NCI-H526 (cell line): ENCODE measurements around the gene CCL17.

Experiments used
- DNase-seq, 2 experiments: peaks; one replicate each; lab custom pipeline; 2025; lab: John Stamatoyannopoulos, UW

Gene CCL17

DNA sequence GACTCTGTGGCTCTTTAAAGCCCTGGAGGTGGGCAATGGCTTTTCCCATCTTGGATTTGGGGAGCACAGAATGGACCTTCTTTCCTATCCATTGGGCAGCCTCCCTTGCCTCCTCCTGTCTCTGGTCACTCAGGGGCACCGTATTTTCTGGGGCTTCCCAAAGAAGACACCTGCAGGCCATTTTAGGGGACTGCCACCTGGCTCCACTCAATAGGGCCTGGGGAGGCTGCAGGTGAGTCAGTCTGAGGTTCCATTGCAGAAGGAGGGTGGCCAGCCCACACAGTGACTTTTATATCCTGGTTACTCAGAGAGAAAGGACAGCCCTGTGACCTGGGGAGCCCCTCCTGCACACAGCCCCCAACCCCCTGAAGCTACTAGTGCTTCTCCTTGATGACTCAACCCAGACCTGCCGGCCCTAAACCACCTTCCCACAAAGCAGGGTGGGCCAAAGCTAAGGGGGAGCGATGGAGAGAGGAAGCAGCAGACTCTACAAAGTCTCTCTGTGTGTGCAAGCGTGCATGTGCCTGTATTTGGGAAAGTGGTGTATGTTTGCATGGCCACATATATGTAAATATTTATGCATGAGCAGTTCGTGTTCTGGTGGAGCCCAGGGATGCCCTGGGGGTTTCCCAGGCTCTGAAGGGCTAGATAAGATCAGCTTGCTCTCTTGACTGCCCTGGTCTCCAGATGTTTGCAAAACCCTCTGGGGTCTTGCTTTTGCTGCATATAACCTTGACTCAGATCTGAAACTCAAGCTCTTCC, 27.3 kb upstream of the CCL17 start:
- DNase-seq: peak; percentile 84 to 85

GRCh38 chr16:57379579-57379978, 25.0 kb upstream of the CCL17 start:
- no peak for DNase-seq

- DNase-seq: no peak
Observed at GRCh38 chr16:57380671-57381462, 23.7 kb upstream of the CCL17 start.

DNA sequence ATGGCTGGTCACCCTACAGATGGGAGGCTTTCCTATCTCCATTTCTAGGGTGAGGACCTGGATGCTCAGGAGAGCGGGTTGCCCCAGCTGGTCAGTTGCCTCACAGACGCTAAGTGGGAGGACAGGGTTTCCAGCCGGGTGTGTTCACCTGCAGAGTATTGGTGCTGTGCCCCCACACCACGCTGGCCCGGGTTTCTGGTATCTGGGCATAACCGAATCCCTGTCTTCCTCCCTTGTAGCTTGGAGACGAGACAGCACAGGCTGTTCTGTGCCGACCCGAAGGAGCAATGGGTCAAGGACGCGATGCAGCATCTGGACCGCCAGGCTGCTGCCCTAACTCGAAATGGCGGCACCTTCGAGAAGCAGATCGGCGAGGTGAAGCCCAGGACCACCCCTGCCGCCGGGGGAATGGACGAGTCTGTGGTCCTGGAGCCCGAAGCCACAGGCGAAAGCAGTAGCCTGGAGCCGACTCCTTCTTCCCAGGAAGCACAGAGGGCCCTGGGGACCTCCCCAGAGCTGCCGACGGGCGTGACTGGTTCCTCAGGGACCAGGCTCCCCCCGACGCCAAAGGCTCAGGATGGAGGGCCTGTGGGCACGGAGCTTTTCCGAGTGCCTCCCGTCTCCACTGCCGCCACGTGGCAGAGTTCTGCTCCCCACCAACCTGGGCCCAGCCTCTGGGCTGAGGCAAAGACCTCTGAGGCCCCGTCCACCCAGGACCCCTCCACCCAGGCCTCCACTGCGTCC, 22.6 kb upstream of the CCL17 start:
- DNase-seq: no peak

DNA sequence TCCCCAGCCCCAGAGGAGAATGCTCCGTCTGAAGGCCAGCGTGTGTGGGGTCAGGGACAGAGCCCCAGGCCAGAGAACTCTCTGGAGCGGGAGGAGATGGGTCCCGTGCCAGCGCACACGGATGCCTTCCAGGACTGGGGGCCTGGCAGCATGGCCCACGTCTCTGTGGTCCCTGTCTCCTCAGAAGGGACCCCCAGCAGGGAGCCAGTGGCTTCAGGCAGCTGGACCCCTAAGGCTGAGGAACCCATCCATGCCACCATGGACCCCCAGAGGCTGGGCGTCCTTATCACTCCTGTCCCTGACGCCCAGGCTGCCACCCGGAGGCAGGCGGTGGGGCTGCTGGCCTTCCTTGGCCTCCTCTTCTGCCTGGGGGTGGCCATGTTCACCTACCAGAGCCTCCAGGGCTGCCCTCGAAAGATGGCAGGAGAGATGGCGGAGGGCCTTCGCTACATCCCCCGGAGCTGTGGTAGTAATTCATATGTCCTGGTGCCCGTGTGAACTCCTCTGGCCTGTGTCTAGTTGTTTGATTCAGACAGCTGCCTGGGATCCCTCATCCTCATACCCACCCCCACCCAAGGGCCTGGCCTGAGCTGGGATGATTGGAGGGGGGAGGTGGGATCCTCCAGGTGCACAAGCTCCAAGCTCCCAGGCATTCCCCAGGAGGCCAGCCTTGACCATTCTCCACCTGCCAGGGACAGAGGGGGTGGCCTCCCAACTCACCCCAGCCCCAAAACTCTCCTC, 21.9 kb upstream of the CCL17 start:
- no peak for DNase-seq

- no peak for DNase-seq
Observed at GRCh38 chr16:57383276-57384247, 21.0 kb upstream of the CCL17 start.

DNA sequence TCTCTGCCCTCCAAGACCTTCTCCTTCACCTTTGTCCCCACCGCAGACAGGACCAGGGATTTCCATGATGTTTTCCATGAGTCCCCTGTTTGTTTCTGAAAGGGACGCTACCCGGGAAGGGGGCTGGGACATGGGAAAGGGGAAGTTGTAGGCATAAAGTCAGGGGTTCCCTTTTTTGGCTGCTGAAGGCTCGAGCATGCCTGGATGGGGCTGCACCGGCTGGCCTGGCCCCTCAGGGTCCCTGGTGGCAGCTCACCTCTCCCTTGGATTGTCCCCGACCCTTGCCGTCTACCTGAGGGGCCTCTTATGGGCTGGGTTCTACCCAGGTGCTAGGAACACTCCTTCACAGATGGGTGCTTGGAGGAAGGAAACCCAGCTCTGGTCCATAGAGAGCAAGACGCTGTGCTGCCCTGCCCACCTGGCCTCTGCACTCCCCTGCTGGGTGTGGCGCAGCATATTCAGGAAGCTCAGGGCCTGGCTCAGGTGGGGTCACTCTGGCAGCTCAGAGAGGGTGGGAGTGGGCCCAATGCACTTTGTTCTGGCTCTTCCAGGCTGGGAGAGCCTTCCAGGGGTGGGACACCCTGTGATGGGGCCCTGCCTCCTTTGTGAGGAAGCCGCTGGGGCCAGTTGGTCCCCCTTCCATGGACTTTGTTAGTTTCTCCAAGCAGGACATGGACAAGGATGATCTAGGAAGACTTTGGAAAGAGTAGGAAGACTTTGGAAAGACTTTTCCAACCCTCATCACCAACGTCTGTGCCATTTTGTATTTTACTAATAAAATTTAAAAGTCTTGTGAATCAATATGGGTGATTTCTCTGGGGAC, 20.1 kb upstream of the CCL17 start:
- no peak for DNase-seq

DNA sequence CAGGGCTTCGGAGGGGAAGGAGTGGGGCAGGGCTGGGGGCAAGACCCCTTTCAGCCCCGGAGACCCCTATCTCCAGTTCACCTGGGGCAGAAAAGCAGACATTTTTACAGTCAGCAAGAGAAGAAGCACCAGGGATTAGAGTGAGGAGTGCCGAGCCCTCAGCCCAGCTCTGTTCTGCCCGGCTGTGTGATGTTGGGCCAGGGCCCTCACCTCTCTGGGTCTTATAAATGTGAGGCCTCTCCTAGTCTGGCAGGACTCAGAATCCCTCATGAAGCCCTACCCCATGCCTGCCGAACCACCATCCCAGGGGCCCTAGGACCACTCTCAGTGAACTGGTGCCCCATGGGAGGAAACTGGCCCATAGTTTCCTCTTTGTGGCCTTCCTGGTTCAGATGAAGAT, 19.5 kb upstream of the CCL17 start:
- no peak for DNase-seq

DNA sequence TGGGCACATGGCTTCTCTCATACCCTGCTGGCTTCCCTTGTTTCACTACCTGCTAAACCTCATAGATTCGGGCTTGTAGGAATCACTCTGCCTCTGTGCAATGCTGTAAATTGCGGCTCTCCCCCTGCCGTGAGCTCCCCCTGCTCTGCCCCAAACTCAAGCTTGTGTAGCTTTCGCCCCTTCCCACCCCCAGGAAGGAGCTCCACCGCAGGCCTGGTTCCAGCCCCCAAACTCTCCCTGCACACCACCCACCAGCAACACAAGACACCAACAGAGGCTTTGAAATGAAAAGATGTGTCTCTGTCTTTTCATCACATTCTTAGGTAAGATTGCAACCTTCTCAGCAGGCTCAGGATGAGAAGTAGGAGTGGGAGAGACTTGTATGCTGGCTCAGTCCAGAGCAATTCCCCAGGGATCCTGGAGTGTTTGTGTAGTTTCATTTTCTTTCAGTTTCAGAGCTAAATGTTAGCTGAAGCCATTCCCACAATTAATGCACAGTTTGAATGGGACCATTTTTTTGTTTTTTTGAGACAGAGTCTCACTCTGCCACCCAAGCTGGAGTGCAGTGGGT, 18.1 kb upstream of the CCL17 start:
- peak in 1 of 2 experiments; percentile 20 for DNase-seq

DNA sequence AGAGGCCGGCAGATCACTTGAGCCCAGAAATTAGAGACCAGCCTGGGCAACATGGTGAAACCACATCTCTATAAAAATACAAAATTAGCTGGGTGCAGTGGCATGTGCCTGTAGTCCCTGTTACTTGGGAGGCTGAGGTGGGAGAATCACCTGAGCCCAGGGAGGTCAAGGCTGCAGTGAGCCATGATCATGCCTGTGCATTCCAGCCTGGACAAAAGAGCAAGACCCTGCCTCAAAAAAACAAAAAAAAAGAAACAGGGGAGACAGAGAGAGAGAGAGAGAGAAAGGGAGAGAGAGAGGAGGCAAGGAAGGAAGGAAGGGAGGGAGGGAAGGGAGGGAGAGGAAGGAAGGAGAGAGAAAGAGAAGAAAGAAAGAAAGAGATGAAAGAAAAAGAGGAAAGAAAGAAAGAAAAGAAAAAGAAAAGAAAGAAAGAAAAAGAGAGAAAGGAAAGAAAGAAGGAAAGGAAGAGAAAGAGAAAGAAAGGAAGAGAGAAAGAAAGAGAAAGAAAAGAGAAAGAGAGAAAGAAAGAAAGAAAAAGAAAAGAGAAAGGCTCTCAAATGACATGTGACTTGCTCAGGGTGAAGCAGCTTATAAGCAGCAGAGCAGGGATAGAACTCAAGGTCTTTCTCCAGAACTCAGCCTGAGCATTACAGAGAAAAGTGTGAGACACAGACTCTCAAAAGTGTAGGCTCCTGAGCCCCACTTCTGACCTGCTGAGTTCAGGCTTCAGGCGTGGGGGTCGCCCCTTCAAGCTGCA, 16.8 kb upstream of the CCL17 start:
- no peak for DNase-seq

- no peak for DNase-seq
Observed at GRCh38 chr16:57388359-57389086, 16.0 kb upstream of the CCL17 start.

GRCh38 chr16:57389087-57389468, 15.5 kb upstream of the CCL17 start:
- DNase-seq: no peak

GRCh38 chr16:57390636-57391295, 13.8 kb upstream of the CCL17 start:
- DNase-seq: no peak

DNA sequence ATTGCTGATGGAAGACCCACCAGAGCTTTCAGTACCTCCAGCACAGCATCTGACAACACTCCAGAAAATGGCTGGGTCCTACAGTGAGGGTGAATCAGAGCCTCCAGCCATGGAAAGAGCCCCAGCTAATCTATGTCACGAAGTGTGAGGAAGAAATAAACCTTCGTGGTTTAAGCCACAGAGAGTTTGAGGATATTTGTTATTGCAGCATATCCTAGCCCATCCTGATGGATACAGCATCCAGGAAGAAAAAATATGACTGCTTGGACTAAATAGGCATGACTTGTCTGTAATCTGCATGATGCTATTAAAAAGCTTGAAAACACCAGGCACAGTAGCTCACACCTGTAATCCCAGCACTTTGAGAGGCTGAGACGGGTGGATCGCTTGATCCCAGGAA, 13.3 kb upstream of the CCL17 start:
- DNase-seq: no peak

GRCh38 chr16:57391708-57392107, 12.9 kb upstream of the CCL17 start:
- DNase-seq: no peak

GRCh38 chr16:57392694-57393093, 11.9 kb upstream of the CCL17 start:
- no peak for DNase-seq

DNA sequence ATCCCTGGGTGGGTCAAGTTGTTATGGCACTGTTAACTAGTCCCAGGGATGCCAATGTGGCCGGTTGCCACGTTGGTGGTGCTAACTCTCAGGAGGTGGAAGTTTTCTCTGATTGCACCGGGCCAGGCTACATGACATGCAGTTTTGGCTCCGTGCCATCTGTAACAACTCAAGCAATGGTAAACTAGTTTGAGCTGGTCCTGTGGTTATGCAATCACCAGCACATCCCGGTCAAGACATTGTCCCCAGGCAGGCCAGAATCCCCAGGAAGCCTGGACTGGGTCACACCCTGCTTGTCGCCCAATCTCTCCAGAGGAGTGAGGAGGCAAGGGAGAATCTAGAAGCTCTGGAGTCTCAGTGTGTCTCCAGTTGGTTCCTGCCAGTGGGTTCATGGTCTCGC, 10.1 kb upstream of the CCL17 start:
- DNase-seq: no peak

DNA sequence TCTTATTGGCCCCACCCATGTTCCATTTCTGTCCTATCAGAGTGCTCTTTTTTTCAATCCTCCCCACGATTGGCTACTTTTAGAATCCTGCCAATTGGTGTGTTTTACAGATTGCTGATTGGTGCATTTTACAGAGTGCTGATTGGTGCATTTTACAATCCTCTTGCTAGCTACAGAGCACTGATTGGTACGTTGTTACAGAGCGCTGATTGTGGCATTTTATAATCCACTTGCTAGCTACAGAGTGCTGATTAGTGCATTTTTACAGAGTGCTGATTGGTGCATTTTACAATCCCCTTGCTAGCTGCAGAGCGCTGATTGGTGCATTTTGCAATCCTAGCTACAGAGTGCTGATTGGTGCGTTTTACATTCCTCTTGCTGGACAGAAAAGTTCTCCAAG, 9.5 kb upstream of the CCL17 start:
- no peak for DNase-seq
